Tibial nerve (tissue), 4 donors: ENCODE results near the gene CHTOP. TPM values are rescaled to one million over a fixed set of nuclear protein-coding genes. Genes with fewer than 3 reads are reported as not detected.

ENCODE experiments used
- DNase-seq, 2 donors: peaks; one replicate each; pipeline ENCODE4 v3.0.0-alpha.2; 2019; ENCODE audit warnings: low spot score in 2 of 2
- H3K27ac ChIP-seq, 4 donors: fragments of 200-600 bp; sonication (generic) in 3 of 4; one replicate each; pipeline ENCODE4 v1.5.1; 2017 to 2019; ENCODE audit warnings: mild to moderate bottlenecking in 1 of 4
- H3K27me3 ChIP-seq, 2 donors: fragments of 200-600 bp; sonication (generic) in 1 of 2; one replicate each; pipeline versions ENCODE4 v1.5.1 to v1.6.0; 2017 to 2019
- H3K36me3 ChIP-seq, 3 donors: fragments of 200-600 bp; sonication (generic); one replicate each; pipeline ENCODE4 v1.5.1; 2018 to 2019
- H3K4me1 ChIP-seq, 4 donors: fragments of 200-600 bp; sonication (generic) in 3 of 4; one replicate each; pipeline ENCODE4 v1.5.1; 2017 to 2019
- H3K4me3 ChIP-seq, 4 donors: fragments of 200-600 bp; sonication (generic) in 3 of 4; one replicate each; pipeline ENCODE4 v1.5.1; 2017 to 2019; ENCODE audit warnings: mild to moderate bottlenecking in 1 of 4, moderate library complexity in 1 of 4
- H3K9me3 ChIP-seq, 4 donors: fragments of 200-600 bp; sonication (generic) in 3 of 4; one replicate each; pipeline ENCODE4 v1.5.1; 2017 to 2019
- CTCF ChIP-seq, 5 experiments: fragments of 200-600 bp in 3 of 5; fragments of 450-650 bp in 2 of 5; sonication (generic) in 3 of 5; IDR thresholded peaks; one replicate each; pipeline ENCODE4 v1.5.1; 2016 to 2019; ENCODE audit warnings: antibody characterized with exemption in 5 of 5, mild to moderate bottlenecking in 3 of 5, moderate library complexity in 2 of 5
- EP300 ChIP-seq, 2 donors: sonication (generic); formaldehyde crosslinking; IDR thresholded peaks; one replicate each; pipeline ENCODE4 v1.6.1; 2017; ENCODE audit warnings: antibody characterized with exemption in 2 of 2, mild to moderate bottlenecking in 1 of 2
- POLR2A ChIP-seq, 2 donors: fragments of 450-650 bp; IDR thresholded peaks; one replicate each; pipeline ENCODE4 v1.6.1; 2017; ENCODE audit warnings: antibody characterized with exemption in 2 of 2, mild to moderate bottlenecking in 2 of 2, moderate library complexity in 2 of 2
- WGBS, 2 donors: methylation state at CpG; one replicate each; pipeline ENCODE4 v1.1.5; 2018; 5-methylcytosine and 5-hydroxymethylcytosine counted together
- total RNA-seq, 4 donors: library from RNA; depleted of rRNA; stranded (reverse); fragments of >200 nt; gene quantifications; one replicate each; pipeline ENCODE4 v1.1.0, GENCODE V29; 2016

The CHTOP gene
- total RNA-seq, 4 donors from 2014 or later: 49.0 to 66.6 (median 56.5) TPM

GRCh38 chr1:153658400-153659174, 24.7 kb downstream of the CHTOP start, which contains the start of gene SNAPIN:
Gene SNAPIN (plus strand): TSS chr1:153658703. CDS start chr1:153658744, 41 bp downstream.
- Histone ChIP-seq H3K4me1 (peaks cover 0 to 17% (median 4%) of the 10 kb centered on the region in 4 donors), H3K4me3 (peak within 1 kb of the TSS; percentile 46 to 79 (median 72)), H3K27me3 (no peaks in the 10 kb centered on the region), H3K9me3 (no peaks in the 10 kb centered on the region), H3K36me3 (peaks cover 0 to 35% (median 6%) of the 10 kb centered on the region in 3 donors), H3K27ac (peak within 1 kb of the TSS; percentile 90 to 99 (median 92))
- WGBS, 2 donors: 3% methylated on average over 45 to 50 of the region's 53 CpGs
- TF ChIP-seq EP300 (IDR thresholded peaks at IDR 0.05): peak; percentile 90 to 93
- peak in 4 of 5 experiments; percentile 18 to 58 (median 25) for TF ChIP-seq CTCF (IDR thresholded peaks at IDR 0.05)
- TF ChIP-seq POLR2A (IDR thresholded peaks at IDR 0.05): peak in 1 of 2 donors; percentile 65
- peak; percentile 82 to 88 for DNase-seq

- H3K27me3 ChIP-seq: no peaks in the 10 kb centered on the region
- WGBS, 2 donors: 31 to 32% methylated on average over 8 of the region's 8 CpGs
- H3K4me1 ChIP-seq: peaks cover 0 to 17% (median 4%) of the 10 kb centered on the region in 4 donors
- H3K36me3 ChIP-seq: peaks cover 0 to 41% (median 7%) of the 10 kb centered on the region in 3 donors
- TF ChIP-seq CTCF (IDR thresholded peaks at IDR 0.05) (no peak), EP300 (IDR thresholded peaks at IDR 0.05) (no peak), POLR2A (IDR thresholded peaks at IDR 0.05) (no peak)
- H3K27ac ChIP-seq: peak overlapping the region; percentile 90 to 99 (median 92)
- DNase-seq: no peak
- no peaks in the 10 kb centered on the region for H3K9me3 ChIP-seq
- peak overlapping the region; percentile 46 to 79 (median 72) for H3K4me3 ChIP-seq
These were observed 25.3 kb downstream of the CHTOP start for GRCh38 chr1:153659175-153659534.

GRCh38 chr1:153659656-153660055, 25.8 kb downstream of the CHTOP start:
- TF ChIP-seq EP300 (IDR thresholded peaks at IDR 0.05) (no peak), CTCF (IDR thresholded peaks at IDR 0.05) (no peak), POLR2A (IDR thresholded peaks at IDR 0.05) (no peak)
- Histone ChIP-seq H3K4me3 (peak overlapping the region; percentile 46 to 79 (median 72)), H3K9me3 (no peaks in the 10 kb centered on the region), H3K27ac (peak overlapping the region in 3 of 4 donors; percentile 90 to 99 (median 93)), H3K36me3 (peaks cover 0 to 46% (median 12%) of the 10 kb centered on the region in 3 donors), H3K27me3 (no peaks in the 10 kb centered on the region), H3K4me1 (peaks cover 0 to 17% (median 4%) of the 10 kb centered on the region in 4 donors)
- DNase-seq: no peak
- WGBS, 2 donors: 67 to 69% methylated on average over 9 of the region's 9 CpGs

GRCh38 chr1:153661111-153661708, 27.3 kb downstream of the CHTOP start:
- DNase-seq: no peak
- TF ChIP-seq EP300 (IDR thresholded peaks at IDR 0.05) (no peak), POLR2A (IDR thresholded peaks at IDR 0.05) (no peak), CTCF (IDR thresholded peaks at IDR 0.05) (no peak)
- H3K27ac ChIP-seq: no peak overlapping the region
- H3K4me3 ChIP-seq: no peak overlapping the region
- 57 to 62% methylated on average over 9 of the region's 9 CpGs for WGBS, 2 donors
- H3K36me3 ChIP-seq: peaks cover 0 to 61% (median 25%) of the 10 kb centered on the region in 3 donors
- H3K27me3 ChIP-seq: no peaks in the 10 kb centered on the region
- no peaks in the 10 kb centered on the region for H3K9me3 ChIP-seq
- H3K4me1 ChIP-seq: peaks cover 0 to 17% (median 4%) of the 10 kb centered on the region in 4 donors

GRCh38 chr1:153662269-153662668, 28.4 kb downstream of the CHTOP start:
- no peak overlapping the region for H3K4me3 ChIP-seq
- H3K27me3 ChIP-seq: no peaks in the 10 kb centered on the region
- no peak for TF ChIP-seq EP300 (IDR thresholded peaks at IDR 0.05)
- TF ChIP-seq POLR2A (IDR thresholded peaks at IDR 0.05): no peak
- TF ChIP-seq CTCF (IDR thresholded peaks at IDR 0.05): no peak
- peaks cover 0 to 17% (median 4%) of the 10 kb centered on the region in 4 donors for H3K4me1 ChIP-seq
- H3K36me3 ChIP-seq: peaks cover 2 to 72% (median 36%) of the 10 kb centered on the region in 3 donors
- 50 to 56% methylated on average over 2 of the region's 2 CpGs for WGBS, 2 donors
- H3K9me3 ChIP-seq: no peaks in the 10 kb centered on the region
- no peak for DNase-seq
- no peak overlapping the region for H3K27ac ChIP-seq
